A673 (cell line): ENCODE results near the gene IL4R.

ENCODE experiments used
- EZH2 ChIP-seq: fragments of 200-600 bp; sonication (generic); IDR thresholded peaks from 2 replicates; pipeline ENCODE4 v1.6.1; 2017; ENCODE audit warnings: borderline replicate concordance, low read depth, mild to moderate bottlenecking, mixed read lengths, antibody characterized with exemption, low read length; ENCODE audit not compliant: poor library complexity, severe bottlenecking
- TF ChIP-seq, protein P1 (sequence below): fragments of 300-800, 200-600 bp; sonication (generic); conservative IDR thresholded peaks from 2 replicates; pipeline ENCODE4 v1.5.1; 2017; ENCODE audit warnings: low read depth, mild to moderate bottlenecking, antibody characterized with exemption, low read length, moderate library complexity, mixed read lengths

DNA sequence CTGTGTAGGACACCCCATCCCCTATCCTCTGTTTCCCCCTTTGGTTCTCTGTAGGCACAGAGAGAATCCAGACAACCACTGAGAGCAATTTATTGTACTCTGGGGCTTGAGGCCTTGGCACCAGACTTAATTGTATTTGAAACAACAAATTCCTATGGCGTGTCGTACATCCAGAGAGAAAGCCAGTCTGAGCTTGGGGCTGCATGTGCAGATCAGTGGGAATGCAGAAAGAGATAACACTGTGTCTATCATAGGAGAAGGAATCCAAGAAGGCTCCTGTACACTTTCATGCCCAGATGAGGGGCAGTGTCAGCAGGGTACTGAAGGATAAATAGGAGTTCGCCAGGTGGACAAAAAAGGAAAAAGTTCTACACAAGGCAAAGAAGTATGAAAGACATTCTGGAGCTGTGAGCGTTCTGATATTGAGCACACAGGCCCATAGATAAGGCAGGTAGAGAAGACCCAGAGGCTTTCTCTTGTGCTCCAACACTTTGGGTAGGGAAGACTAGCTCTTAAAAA is 22.0 kb upstream of the IL4R start:
- TF ChIP-seq, protein P1, sequence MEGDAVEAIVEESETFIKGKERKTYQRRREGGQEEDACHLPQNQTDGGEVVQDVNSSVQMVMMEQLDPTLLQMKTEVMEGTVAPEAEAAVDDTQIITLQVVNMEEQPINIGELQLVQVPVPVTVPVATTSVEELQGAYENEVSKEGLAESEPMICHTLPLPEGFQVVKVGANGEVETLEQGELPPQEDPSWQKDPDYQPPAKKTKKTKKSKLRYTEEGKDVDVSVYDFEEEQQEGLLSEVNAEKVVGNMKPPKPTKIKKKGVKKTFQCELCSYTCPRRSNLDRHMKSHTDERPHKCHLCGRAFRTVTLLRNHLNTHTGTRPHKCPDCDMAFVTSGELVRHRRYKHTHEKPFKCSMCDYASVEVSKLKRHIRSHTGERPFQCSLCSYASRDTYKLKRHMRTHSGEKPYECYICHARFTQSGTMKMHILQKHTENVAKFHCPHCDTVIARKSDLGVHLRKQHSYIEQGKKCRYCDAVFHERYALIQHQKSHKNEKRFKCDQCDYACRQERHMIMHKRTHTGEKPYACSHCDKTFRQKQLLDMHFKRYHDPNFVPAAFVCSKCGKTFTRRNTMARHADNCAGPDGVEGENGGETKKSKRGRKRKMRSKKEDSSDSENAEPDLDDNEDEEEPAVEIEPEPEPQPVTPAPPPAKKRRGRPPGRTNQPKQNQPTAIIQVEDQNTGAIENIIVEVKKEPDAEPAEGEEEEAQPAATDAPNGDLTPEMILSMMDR: no peak
- no peak for TF ChIP-seq EZH2
